ENCODE results near the gene GMPS. TPM values are rescaled to one million over a fixed set of nuclear protein-coding genes. Genes with fewer than 3 reads are reported as not detected.
A peak's percentile ranks its signal among the peaks of the same experiment; 100 is the strongest.
"Not testable (repeated sequence)": the region's sequence is repeated elsewhere in the genome, so short reads cannot be mapped to it uniquely, and the experiment has no call there.

The GMPS gene
- total and polyA plus RNA-seq, 9 of the 15 experiments (the other 6 are each of a cell fraction or from before 2014, with no cell fraction given), result 73.7 to 282 (median 156) TPM

- 87% methylated on average over 5 of the region's 5 CpGs for WGBS (ENCODE audit: insufficient coverage, low coverage, missing lambda C conversion rate)
- H2AFZ ChIP-seq (ENCODE audit: low read depth, low read length); H3K79me2 ChIP-seq (ENCODE audit: control insufficient read depth, insufficient read depth, low read length); in situ Hi-C loops (cut with MboI); H3K27me3 ChIP-seq (ENCODE audit: control insufficient read depth in 2 of 2, insufficient read depth in 2 of 2, low read length in 2 of 2); H4K20me1 ChIP-seq (replicated peaks; ENCODE audit: control insufficient read depth, insufficient read depth, low read length); CTCF ChIA-PET (ENCODE audit: low intra/inter-chr PET ratio); FAIRE-seq; H3K36me3 ChIP-seq (ENCODE audit: control insufficient read depth, insufficient read depth, low read length); H3K4me1 ChIP-seq (replicated peaks in 1 of 2; ENCODE audit: control insufficient read depth in 2 of 2, insufficient read depth in 2 of 2, low read length in 2 of 2); ATAC-seq; H3K9me3 ChIP-seq (replicated peaks; ENCODE audit: control insufficient read depth, insufficient read depth, low read depth, low read length); H3K27ac ChIP-seq (ENCODE audit: extremely low read depth, low read depth, low read length); BruUV-seq (replicated peaks); POLR2A ChIA-PET; H3K4me3 ChIP-seq; DNase-seq (ENCODE audit: extremely low read depth in 1 of 4, low spot score in 3 of 4); H3K4me2 ChIP-seq (ENCODE audit: insufficient read depth, low read length); H3K9ac ChIP-seq (ENCODE audit: insufficient read depth in 1 of 2, low read depth in 2 of 2, low read length in 2 of 2); H3K9me1 ChIP-seq (ENCODE audit: control insufficient read depth, insufficient read depth, low read length); intact Hi-C loops (cut with micrococcal nuclease): not testable (repeated sequence)
- TF ChIP-seq BCOR (IDR thresholded peaks at IDR 0.05) (0 out of 2 replicates have a peak, but pooled peaks have one; percentile 16), ZNF146 (CRISPR knock-in tag; IDR thresholded peaks at IDR 0.05; ENCODE audit: unreplicated experiment) (peak; percentile 77)
Measured at GRCh38 chr3:155961044-155961443, 90.6 kb downstream of the GMPS start.

GRCh38 chr3:155963570-155963969 lies 93.1 kb downstream of the GMPS start:
- in situ Hi-C loops (cut with MboI), result no loop called here
- CTCF ChIA-PET (ENCODE audit: low intra/inter-chr PET ratio), result no interaction called here
- DNase-seq (ENCODE audit: extremely low read depth in 1 of 4, low spot score in 3 of 4) (no peak), FAIRE-seq (no peak), ATAC-seq (no peak; the same call in 2 of the 3 replicates)
- Histone ChIP-seq H3K9me1 (ENCODE audit: control insufficient read depth, insufficient read depth, low read length) (no peaks in the 10 kb centered on the region), H3K27me3 (ENCODE audit: control insufficient read depth in 2 of 2, insufficient read depth in 2 of 2, low read length in 2 of 2) (no peaks in the 10 kb centered on the region), H4K20me1 (replicated peaks; ENCODE audit: control insufficient read depth, insufficient read depth, low read length) (no peaks in the 10 kb centered on the region), H3K9ac (ENCODE audit: insufficient read depth in 1 of 2, low read depth in 2 of 2, low read length in 2 of 2) (no peak overlapping the region), H3K9me3 (replicated peaks; ENCODE audit: control insufficient read depth, insufficient read depth, low read depth, low read length) (no peaks in the 10 kb centered on the region), H3K27ac (ENCODE audit: extremely low read depth, low read depth, low read length) (no peak overlapping the region), H3K36me3 (ENCODE audit: control insufficient read depth, insufficient read depth, low read length) (no peaks in the 10 kb centered on the region), H3K79me2 (ENCODE audit: control insufficient read depth, insufficient read depth, low read length) (no peaks in the 10 kb centered on the region), H3K4me3 (no peak overlapping the region), H3K4me2 (ENCODE audit: insufficient read depth, low read length) (no peak overlapping the region), H2AFZ (ENCODE audit: low read depth, low read length) (no peak overlapping the region), H3K4me1 (replicated peaks in 1 of 2; ENCODE audit: control insufficient read depth in 2 of 2, insufficient read depth in 2 of 2, low read length in 2 of 2) (no peaks in the 10 kb centered on the region)
- POLR2A ChIA-PET, result no interaction called here
- TF ChIP-seq ZC3H4 (CRISPR knock-in tag; IDR thresholded peaks at IDR 0.05; ENCODE audit: borderline replicate concordance) (no peak), THRAP3 (IDR thresholded peaks at IDR 0.05; ENCODE audit: borderline replicate concordance) (no peak), MLX (CRISPR knock-in tag; conservative IDR thresholded peaks at IDR 0.05) (no peak), ZNF384 (IDR thresholded peaks at IDR 0.05; ENCODE audit: low read depth, low read length) (no peak), TOE1 (IDR thresholded peaks at IDR 0.05; ENCODE audit: borderline replicate concordance) (no peak), TOE1 (CRISPR knock-in tag; IDR thresholded peaks at IDR 0.05; ENCODE audit: borderline replicate concordance, low read depth) (no peak), RNF219 (CRISPR knock-in tag; IDR thresholded peaks at IDR 0.05) (no peak), MAFF (IDR thresholded peaks at IDR 0.05; ENCODE audit: low read length) (no peak), ZSCAN29 (IDR thresholded peaks at IDR 0.05) (no peak), GMEB1 (CRISPR knock-in tag; IDR thresholded peaks at IDR 0.05) (no peak), LCOR (CRISPR knock-in tag; IDR thresholded peaks at IDR 0.05) (no peak)
- intact Hi-C loops (cut with micrococcal nuclease), result no loop called here
- BruUV-seq (replicated peaks), result no TSS peak
- 40% methylated on average over 2 of the region's 2 CpGs for WGBS (ENCODE audit: insufficient coverage, low coverage, missing lambda C conversion rate)

Data from K562 (cell line).